Measurements from ENCODE around the gene CCDC57. TPM values are rescaled to one million over a fixed set of nuclear protein-coding genes. Genes with fewer than 3 reads are reported as not detected.

Gene CCDC57
- total and polyA plus RNA-seq, 2 of the 4 experiments (the other 2 are of a cell fraction) = 7.3 to 31.3 TPM

DNA sequence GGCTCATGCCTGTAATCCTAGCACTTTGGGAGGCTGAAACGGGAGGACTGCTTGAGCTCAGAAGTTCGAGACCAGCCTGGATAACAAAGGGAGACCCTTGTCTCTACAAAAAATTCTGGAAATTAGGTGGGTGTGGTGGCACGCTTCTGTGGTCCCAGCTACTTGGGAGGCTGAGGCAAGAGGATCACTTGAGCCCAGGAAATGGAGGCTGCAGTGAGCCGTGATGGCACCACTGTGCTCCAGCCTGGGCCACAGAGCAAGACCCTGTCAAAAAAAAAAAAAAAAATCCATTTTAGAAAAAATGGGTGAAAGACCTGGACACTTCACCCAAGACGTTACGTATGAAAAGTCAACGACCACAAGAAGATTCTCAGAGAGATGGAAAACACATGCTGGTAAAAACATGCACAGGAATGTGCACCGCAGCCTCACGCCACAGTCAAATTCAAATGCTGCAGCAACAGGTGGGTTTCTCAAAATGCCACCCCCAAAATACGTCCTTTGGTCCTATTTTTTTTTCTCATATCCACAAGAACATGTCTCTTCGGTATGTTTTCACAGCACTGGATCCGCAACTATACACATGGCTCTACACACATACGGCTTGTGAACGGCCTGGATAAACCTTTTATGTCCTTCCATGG is 43.7 kb upstream of the CCDC57 start:
- H3K36me3 ChIP-seq (ENCODE audit: control insufficient read depth, insufficient read depth, low read length) = peaks cover 73% of the 10 kb centered on the region
- H3K23ac ChIP-seq (ENCODE audit: low read depth, low read length) = no peak overlapping the region
- no peak overlapping the region for H3K4me3 ChIP-seq (ENCODE audit: insufficient read depth, low read depth, low read length)
- peaks cover 18% of the 10 kb centered on the region for H3K9me1 ChIP-seq (ENCODE audit: insufficient read depth, low read length)
- no peaks in the 10 kb centered on the region for H3K27me3 ChIP-seq (ENCODE audit: control insufficient read depth, insufficient read depth, low read length)
- no peak overlapping the region for H2BK120ac ChIP-seq (ENCODE audit: low read depth, low read length)
- in situ Hi-C loops (cut with MboI; ENCODE audit: low sequenced_read_pairs) = no loop called here
- no peak overlapping the region for H2BK20ac ChIP-seq (ENCODE audit: low read depth, low read length)
- H3K4me2 ChIP-seq (ENCODE audit: low read depth, low read length) = no peak overlapping the region
- no peak for ATAC-seq (ENCODE audit: low read depth)
- no peak overlapping the region for H3K4ac ChIP-seq (ENCODE audit: low read depth, low read length)
- intact Hi-C loops (cut with micrococcal nuclease) = no loop called here
- dilution Hi-C loops (cut with HindIII; ENCODE audit: low sequenced_read_pairs, unreplicated experiment) = no loop called here
- no peak overlapping the region for H3K56ac ChIP-seq (ENCODE audit: extremely low read depth, insufficient read depth, low read length)
- H3K9me3 ChIP-seq (ENCODE audit: control insufficient read depth, insufficient read depth, low read length) = no peaks in the 10 kb centered on the region
- WGBS, 2 experiments (ENCODE audit: extremely low coverage in 2 of 2, insufficient read length in 1 of 2) = 94% methylated on average over 3 of the region's 14 CpGs; no CpG with 5 or more reads in 1 of the 2 experiments
- no peak overlapping the region for H2AK5ac ChIP-seq (ENCODE audit: low read depth, low read length)
- peaks cover 81% of the 10 kb centered on the region for H4K20me1 ChIP-seq (ENCODE audit: insufficient read depth, low read length)
- ChIA-PET CTCF (no interaction called here), POLR2A (ENCODE audit: unreplicated experiment) (no interaction called here)
- H2BK5ac ChIP-seq (ENCODE audit: low read depth, low read length, poor library complexity, severe bottlenecking) = no peak overlapping the region
- no peak overlapping the region for H2AFZ ChIP-seq (replicated peaks; ENCODE audit: low read length, poor library complexity)
- BruUV-seq (replicated peaks) = no TSS peak
- H3K27ac ChIP-seq (ENCODE audit: insufficient read depth, low read length) = no peak overlapping the region
- no peak for DNase-seq
- no peak overlapping the region for H3K14ac ChIP-seq (replicated peaks; ENCODE audit: low read depth, low read length)
- TF ChIP-seq MXI1 (IDR thresholded peaks at IDR 0.05; ENCODE audit: borderline replicate concordance, low read depth, low read length) (no peak), POLR2A (IDR thresholded peaks at IDR 0.05; ENCODE audit: low read depth, low read length) (peak; percentile 43; the same call in 1 of the 2 replicates)
- H4K8ac ChIP-seq (ENCODE audit: low read depth in 2 of 2, low read length in 2 of 2) = no peak overlapping the region
- H3K9ac ChIP-seq (ENCODE audit: low read depth, low read length) = no peak overlapping the region
- H4K91ac ChIP-seq (ENCODE audit: insufficient read depth, low read depth, low read length) = no peak overlapping the region
- H3K79me1 ChIP-seq (ENCODE audit: low read depth in 1 of 2, low read length in 2 of 2) = peaks cover 45 to 77% of the 10 kb centered on the region in 2 experiments
- H4K5ac ChIP-seq (ENCODE audit: low read depth, low read length) = no peak overlapping the region
- no peak overlapping the region for H3K18ac ChIP-seq (ENCODE audit: low read depth, low read length)
- H3K4me1 ChIP-seq (ENCODE audit: control insufficient read depth, insufficient read depth, low read length) = no peaks in the 10 kb centered on the region
- H2AK9ac ChIP-seq (replicated peaks; ENCODE audit: low read depth, low read length, poor library complexity) = no peak overlapping the region
- H2BK15ac ChIP-seq (ENCODE audit: low read depth, low read length) = no peak overlapping the region

Measured in IMR-90 (cell line).